ENCODE measurements around the gene SLC2A9. TPM values are rescaled to one million over a fixed set of nuclear protein-coding genes. Genes with fewer than 3 reads are reported as not detected.

Gene SLC2A9
- total RNA-seq, 6 donors from 2014 or later = 5.4 to 25.1 (median 13.0) TPM

DNA sequence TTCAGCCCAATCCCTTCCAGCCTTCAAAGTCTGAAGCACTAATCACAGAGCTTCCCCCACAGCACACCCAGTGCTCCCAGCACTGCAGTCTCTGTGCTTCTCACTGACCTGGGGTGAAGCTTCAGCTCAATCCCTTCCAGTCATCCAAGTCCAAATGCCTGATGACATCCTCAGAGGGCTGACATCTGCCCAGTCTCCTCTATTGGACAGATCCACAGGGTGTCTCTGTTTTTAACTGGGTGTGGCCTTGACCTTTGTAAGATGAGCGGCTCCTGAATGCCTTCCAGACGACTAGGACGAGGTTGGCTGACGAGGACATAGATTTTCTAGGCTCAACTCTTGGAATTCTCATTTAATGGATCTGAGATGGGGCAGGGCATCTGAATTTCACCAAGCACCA, 7.6 kb upstream of the SLC2A9 start:
- DNase-seq (no peak), ATAC-seq (ENCODE audit: low FRiP score in 2 of 2) (peak in 1 of 2 donors; percentile 24)
- no peak overlapping the region for H3K27ac ChIP-seq
- TF ChIP-seq EP300 (IDR thresholded peaks at IDR 0.05) = no peak
- no peaks in the 10 kb centered on the region for H3K36me3 ChIP-seq
- WGBS, 2 donors = 78 to 80% methylated on average over 4 of the region's 4 CpGs
- peaks cover 26 to 37% (median 26%) of the 10 kb centered on the region in 4 donors for H3K4me1 ChIP-seq
- H3K9me3 ChIP-seq = no peaks in the 10 kb centered on the region
- no peak overlapping the region for H3K4me3 ChIP-seq
- H3K27me3 ChIP-seq = no peaks in the 10 kb centered on the region

DNA sequence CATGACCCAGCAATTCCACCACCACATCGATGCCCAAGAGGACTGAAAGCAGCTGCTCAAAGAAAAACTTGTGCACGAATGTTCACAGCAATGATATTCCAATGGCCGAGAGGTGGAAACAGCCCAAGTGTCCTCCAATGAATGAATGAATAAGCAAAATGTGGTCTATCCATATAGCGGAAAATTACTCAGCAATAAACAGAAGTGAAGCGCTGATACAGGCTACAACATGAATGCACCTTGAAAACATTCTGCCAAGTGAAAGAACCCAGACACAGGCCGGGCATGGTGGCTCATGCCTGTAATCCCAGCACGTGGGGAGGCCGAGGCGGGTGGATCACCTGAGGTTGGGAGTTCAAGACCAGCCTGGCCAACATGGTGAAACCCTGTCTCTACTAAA, 5.2 kb upstream of the SLC2A9 start:
- DNase-seq = no peak
- no peak for TF ChIP-seq POLR2AphosphoS5 (IDR thresholded peaks at IDR 0.05)
- no peak for TF ChIP-seq EP300 (IDR thresholded peaks at IDR 0.05)
- no peak for TF ChIP-seq POLR2A (IDR thresholded peaks at IDR 0.05)
- TF ChIP-seq, protein P1, sequence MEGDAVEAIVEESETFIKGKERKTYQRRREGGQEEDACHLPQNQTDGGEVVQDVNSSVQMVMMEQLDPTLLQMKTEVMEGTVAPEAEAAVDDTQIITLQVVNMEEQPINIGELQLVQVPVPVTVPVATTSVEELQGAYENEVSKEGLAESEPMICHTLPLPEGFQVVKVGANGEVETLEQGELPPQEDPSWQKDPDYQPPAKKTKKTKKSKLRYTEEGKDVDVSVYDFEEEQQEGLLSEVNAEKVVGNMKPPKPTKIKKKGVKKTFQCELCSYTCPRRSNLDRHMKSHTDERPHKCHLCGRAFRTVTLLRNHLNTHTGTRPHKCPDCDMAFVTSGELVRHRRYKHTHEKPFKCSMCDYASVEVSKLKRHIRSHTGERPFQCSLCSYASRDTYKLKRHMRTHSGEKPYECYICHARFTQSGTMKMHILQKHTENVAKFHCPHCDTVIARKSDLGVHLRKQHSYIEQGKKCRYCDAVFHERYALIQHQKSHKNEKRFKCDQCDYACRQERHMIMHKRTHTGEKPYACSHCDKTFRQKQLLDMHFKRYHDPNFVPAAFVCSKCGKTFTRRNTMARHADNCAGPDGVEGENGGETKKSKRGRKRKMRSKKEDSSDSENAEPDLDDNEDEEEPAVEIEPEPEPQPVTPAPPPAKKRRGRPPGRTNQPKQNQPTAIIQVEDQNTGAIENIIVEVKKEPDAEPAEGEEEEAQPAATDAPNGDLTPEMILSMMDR (IDR thresholded peaks at IDR 0.05) = no peak
- no peaks in the 10 kb centered on the region for H3K9me3 ChIP-seq
- WGBS, 2 donors = 75 to 79% methylated on average over 6 to 9 of the region's 9 CpGs
- H3K27me3 ChIP-seq = no peaks in the 10 kb centered on the region
- H3K4me3 ChIP-seq = no peak overlapping the region
- H3K36me3 ChIP-seq = no peaks in the 10 kb centered on the region
- H3K27ac ChIP-seq = no peak overlapping the region
- no peak for ATAC-seq (ENCODE audit: low FRiP score in 2 of 2)
- peaks cover 13 to 32% (median 15%) of the 10 kb centered on the region in 4 donors for H3K4me1 ChIP-seq

DNA sequence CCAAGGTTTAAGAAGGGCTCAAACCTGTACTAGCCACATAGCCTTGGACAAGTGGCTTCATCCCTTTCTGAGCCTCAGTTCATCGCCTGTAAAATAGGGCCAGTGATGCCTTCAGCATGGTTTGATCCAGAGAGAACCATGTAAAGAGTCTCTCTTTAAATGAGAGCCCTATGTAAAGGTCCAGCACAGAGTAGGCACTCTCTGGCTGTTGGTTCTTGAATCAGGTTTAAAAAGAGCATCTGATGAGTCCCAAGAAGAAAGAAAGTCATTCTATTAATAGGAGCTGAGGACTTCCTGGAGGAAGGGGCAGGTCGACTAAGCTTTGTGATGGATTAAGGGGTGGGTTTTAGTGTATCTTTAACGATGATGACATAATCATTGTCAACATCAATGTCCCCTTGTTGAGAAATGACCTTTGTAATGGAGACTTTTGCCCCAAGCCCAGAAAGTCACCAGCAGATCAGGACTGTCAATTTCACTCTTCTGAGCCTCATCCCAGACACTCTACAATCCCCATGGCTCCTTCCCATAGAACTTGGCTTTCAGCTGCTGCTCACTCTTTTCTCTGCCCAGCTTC, 4.0 kb upstream of the SLC2A9 start:
- DNase-seq (no peak), ATAC-seq (ENCODE audit: low FRiP score in 2 of 2) (no peak)
- no peak overlapping the region for H3K4me3 ChIP-seq
- H3K27ac ChIP-seq = peak overlapping the region in 1 of 4 donors; percentile 84
- WGBS, 2 donors = 64 to 68% methylated on average over 3 of the region's 3 CpGs
- no peaks in the 10 kb centered on the region for H3K36me3 ChIP-seq
- H3K9me3 ChIP-seq = no peaks in the 10 kb centered on the region
- peaks cover 22 to 28% (median 22%) of the 10 kb centered on the region in 4 donors for H3K4me1 ChIP-seq
- TF ChIP-seq POLR2A (IDR thresholded peaks at IDR 0.05) = no peak
- no peak for TF ChIP-seq EP300 (IDR thresholded peaks at IDR 0.05)
- TF ChIP-seq, protein P1 (IDR thresholded peaks at IDR 0.05) = no peak
- no peak for TF ChIP-seq POLR2AphosphoS5 (IDR thresholded peaks at IDR 0.05)
- H3K27me3 ChIP-seq = no peaks in the 10 kb centered on the region

DNA sequence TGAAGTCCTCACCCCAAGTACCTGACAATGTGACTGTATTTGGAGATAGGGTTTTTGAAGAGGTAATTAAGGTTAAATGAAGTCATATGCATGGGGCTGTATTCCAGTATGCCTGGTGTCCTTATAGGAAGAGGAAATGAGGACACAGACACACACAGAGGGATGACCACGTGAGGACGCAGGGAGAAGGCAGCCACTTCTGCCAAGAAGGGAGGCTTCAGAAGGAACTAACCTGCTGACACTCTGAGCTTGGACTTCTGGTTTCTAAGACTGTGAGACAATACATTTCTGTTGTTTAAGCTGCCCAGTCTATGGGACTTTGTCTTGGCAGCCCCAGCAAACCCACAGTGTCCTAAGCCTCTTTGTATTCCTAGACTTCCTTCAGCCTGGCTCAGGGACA, 3.0 kb upstream of the SLC2A9 start:
- no peak overlapping the region for H3K4me3 ChIP-seq
- H3K36me3 ChIP-seq = no peaks in the 10 kb centered on the region
- ATAC-seq (ENCODE audit: low FRiP score in 2 of 2) (peak in 1 of 2 donors; percentile 62), DNase-seq (peak in 1 of 2 donors; percentile 67)
- no peaks in the 10 kb centered on the region for H3K9me3 ChIP-seq
- peak overlapping the region; percentile 14 to 84 (median 33) for H3K27ac ChIP-seq
- H3K27me3 ChIP-seq = no peaks in the 10 kb centered on the region
- 16 to 48% methylated on average over 2 of the region's 2 CpGs for WGBS, 2 donors
- TF ChIP-seq POLR2AphosphoS5 (IDR thresholded peaks at IDR 0.05) (no peak), POLR2A (IDR thresholded peaks at IDR 0.05) (peak in 1 of 4 donors; percentile 15)
- H3K4me1 ChIP-seq = peaks cover 28 to 34% (median 31%) of the 10 kb centered on the region in 4 donors

DNA sequence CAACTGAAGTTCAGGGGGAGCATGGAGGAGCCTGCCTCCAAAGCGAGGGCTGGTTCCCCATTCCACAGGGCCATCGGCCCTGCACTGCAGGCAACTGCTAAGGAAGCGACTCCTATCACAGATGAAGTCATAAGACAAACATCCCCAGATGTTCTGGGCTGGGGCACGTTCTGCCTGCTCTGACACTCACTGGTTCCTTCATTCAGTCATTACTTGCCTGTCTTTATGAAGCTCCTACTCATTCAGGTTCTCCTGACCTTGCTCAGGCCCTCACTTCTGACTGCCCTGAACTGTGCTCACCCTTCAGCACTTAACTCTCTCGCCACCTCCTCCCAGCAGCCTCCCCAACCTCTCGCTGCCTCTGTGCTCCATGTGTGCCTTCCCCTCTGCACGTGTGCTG, 2.5 kb upstream of the SLC2A9 start:
- H3K27me3 ChIP-seq = no peaks in the 10 kb centered on the region
- DNase-seq (peak; percentile 18 to 37), ATAC-seq (ENCODE audit: low FRiP score in 2 of 2) (peak in 1 of 2 donors; percentile 20)
- peak overlapping the region; percentile 14 to 84 (median 33) for H3K27ac ChIP-seq
- H3K4me1 ChIP-seq = peaks cover 30 to 36% (median 33%) of the 10 kb centered on the region in 4 donors
- TF ChIP-seq POLR2A (IDR thresholded peaks at IDR 0.05) (no peak), EP300 (IDR thresholded peaks at IDR 0.05) (no peak), POLR2AphosphoS5 (IDR thresholded peaks at IDR 0.05) (no peak)
- TF ChIP-seq, protein P1 (IDR thresholded peaks at IDR 0.05) = no peak
- no peaks in the 10 kb centered on the region for H3K9me3 ChIP-seq
- 71 to 77% methylated on average over 7 of the region's 7 CpGs for WGBS, 2 donors
- no peak overlapping the region for H3K4me3 ChIP-seq
- no peaks in the 10 kb centered on the region for H3K36me3 ChIP-seq

DNA sequence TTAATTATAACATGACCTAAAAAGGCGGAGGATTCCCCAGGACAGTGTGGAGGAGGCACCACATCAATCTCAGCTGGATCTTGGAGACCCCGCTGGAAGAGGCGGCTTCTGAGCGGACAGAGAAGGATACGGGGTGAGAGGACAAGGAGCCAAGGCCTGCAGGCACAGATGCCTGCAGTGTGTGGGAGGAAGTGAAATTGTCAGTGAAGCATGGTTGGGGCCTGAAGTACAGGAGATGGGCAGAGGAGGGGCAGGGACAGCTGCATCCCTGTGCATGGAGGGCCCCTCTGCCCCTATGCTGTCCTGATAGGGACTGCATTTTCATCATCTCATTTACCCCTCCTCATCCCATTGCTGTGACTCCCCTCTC, 1.7 kb upstream of the SLC2A9 start:
- Histone ChIP-seq H3K27me3 (no peaks in the 10 kb centered on the region), H3K27ac (peak overlapping the region in 1 of 4 donors; percentile 84), H3K4me3 (no peak overlapping the region), H3K9me3 (no peaks in the 10 kb centered on the region), H3K4me1 (peaks cover 30 to 44% (median 40%) of the 10 kb centered on the region in 4 donors), H3K36me3 (no peaks in the 10 kb centered on the region)
- ATAC-seq (ENCODE audit: low FRiP score in 2 of 2) (no peak), DNase-seq (no peak)
- TF ChIP-seq POLR2A (IDR thresholded peaks at IDR 0.05) = no peak
- WGBS, 2 donors = 86 to 91% methylated on average over 5 of the region's 5 CpGs
